Esophagus muscularis mucosa (tissue), 4 donors: ENCODE measurements around the gene ZNF343.

ENCODE experiments used
- CTCF ChIP-seq, 3 experiments: fragments of 200-600 bp in 2 of 3; fragments of 450-650 bp in 1 of 3; sonication (generic) in 2 of 3; IDR thresholded peaks; one replicate each; pipeline ENCODE4 v1.5.1; 2017 to 2019; ENCODE audit warnings: antibody characterized with exemption in 3 of 3, mild to moderate bottlenecking in 2 of 3, moderate library complexity in 1 of 3
- EP300 ChIP-seq: sonication (generic); formaldehyde crosslinking; IDR thresholded peaks from one replicate; pipeline ENCODE4 v1.6.1; 2017; ENCODE audit warnings: antibody characterized with exemption
- POLR2A ChIP-seq: fragments of 450-650 bp; IDR thresholded peaks from one replicate; pipeline ENCODE4 v1.6.1; 2017; ENCODE audit warnings: antibody characterized with exemption, moderate library complexity, mild to moderate bottlenecking, low read depth

GRCh38 chr20:2475850-2476741, 32.6 kb downstream of the ZNF343 start:
- no peak for TF ChIP-seq CTCF (IDR thresholded peaks at IDR 0.05)
- TF ChIP-seq POLR2A, result no peak
- TF ChIP-seq EP300, result no peak
